ENCODE measurements around the gene ACTN2. TPM values are rescaled to one million over a fixed set of nuclear protein-coding genes. Genes with fewer than 3 reads are reported as not detected.
"Not testable (repeated sequence)": the region's sequence is repeated elsewhere in the genome, so short reads cannot be mapped to it uniquely, and the experiment has no call there.

ACTN2 gene
- polyA plus RNA-seq, result 1 to 10 TPM in 2 of 3 donors, under 1 TPM in 1; 0.40 to 1.9 (median 1.5) TPM

- WGBS, 3 donors, result 5 to 12% (median 6%) methylated on average over 48 to 93 of the region's 93 CpGs
- no peak within 1 kb of the TSS for H3K27ac ChIP-seq (ENCODE audit: low read depth, low read length)
Observed at GRCh38 chr1:236685917-236686814, at the start of gene ACTN2. Gene ACTN2, plus strand, starts transcription at chr1:236686499. Its CDS starts 175 bp downstream, at chr1:236686674.

- WGBS, 3 donors, result 86 to 88% (median 88%) methylated on average over 13 of the region's 13 CpGs
- no peak overlapping the region for H3K27ac ChIP-seq (ENCODE audit: low read depth, low read length)
Observed at GRCh38 chr1:236638945-236639344, 47.4 kb upstream of the ACTN2 start.

GRCh38 chr1:236639686-236640085, 46.6 kb upstream of the ACTN2 start:
- H3K27ac ChIP-seq (ENCODE audit: low read depth, low read length), result no peak overlapping the region
- WGBS, 3 donors, result 49 to 74% (median 64%) methylated on average over 4 of the region's 4 CpGs

- 81 to 89% (median 87%) methylated on average over 4 of the region's 4 CpGs for WGBS, 3 donors
- no peak overlapping the region for H3K27ac ChIP-seq (ENCODE audit: low read depth, low read length)
Observed at GRCh38 chr1:236642763-236643162, 43.5 kb upstream of the ACTN2 start.

GRCh38 chr1:236645016-236645680, 41.2 kb upstream of the ACTN2 start:
- H3K27ac ChIP-seq (ENCODE audit: low read depth, low read length), result no peak overlapping the region
- 80 to 86% (median 85%) methylated on average over 5 of the region's 5 CpGs for WGBS, 3 donors

GRCh38 chr1:236654511-236654910, 31.8 kb upstream of the ACTN2 start:
- H3K27ac ChIP-seq (ENCODE audit: low read depth, low read length), result no peak overlapping the region
- WGBS, 3 donors, result 60 to 76% (median 72%) methylated on average over 1 of the region's 1 CpG

- H3K27ac ChIP-seq (ENCODE audit: low read depth, low read length), result no peak overlapping the region
- WGBS, 3 donors, result 30 to 47% (median 36%) methylated on average over 5 of the region's 5 CpGs
Observed at GRCh38 chr1:236654957-236655356, 31.3 kb upstream of the ACTN2 start.

GRCh38 chr1:236657398-236657797, 28.9 kb upstream of the ACTN2 start:
- 92 to 93% (median 93%) methylated on average over 8 of the region's 8 CpGs for WGBS, 3 donors
- no peak overlapping the region for H3K27ac ChIP-seq (ENCODE audit: low read depth, low read length)

- H3K27ac ChIP-seq (ENCODE audit: low read depth, low read length), result no peak overlapping the region
- 74 to 86% (median 77%) methylated on average over 12 of the region's 12 CpGs for WGBS, 3 donors
Observed at GRCh38 chr1:236659792-236660587, 26.3 kb upstream of the ACTN2 start.

GRCh38 chr1:236663934-236664333, 22.4 kb upstream of the ACTN2 start:
- WGBS, 3 donors, result 53 to 88% (median 59%) methylated on average over 1 of the region's 1 CpG
- no peak overlapping the region for H3K27ac ChIP-seq (ENCODE audit: low read depth, low read length)

GRCh38 chr1:236668909-236669308, 17.4 kb upstream of the ACTN2 start:
- H3K27ac ChIP-seq (ENCODE audit: low read depth, low read length), result not testable (repeated sequence)
- 91 to 98% (median 93%) methylated on average over 5 of the region's 5 CpGs for WGBS, 3 donors

- no peak overlapping the region for H3K27ac ChIP-seq (ENCODE audit: low read depth, low read length)
- WGBS, 3 donors, result 42 to 74% (median 66%) methylated on average over 7 of the region's 7 CpGs
Observed at GRCh38 chr1:236670060-236670459, 16.2 kb upstream of the ACTN2 start.

- 52 to 79% (median 58%) methylated on average over 5 of the region's 5 CpGs for WGBS, 3 donors
- H3K27ac ChIP-seq (ENCODE audit: low read depth, low read length), result no peak overlapping the region
Observed at GRCh38 chr1:236673289-236673919, 12.9 kb upstream of the ACTN2 start.

- H3K27ac ChIP-seq (ENCODE audit: low read depth, low read length), result no peak overlapping the region
- WGBS, 3 donors, result 58 to 87% (median 84%) methylated on average over 3 of the region's 3 CpGs
Observed at GRCh38 chr1:236677641-236678235, 8.6 kb upstream of the ACTN2 start.

GRCh38 chr1:236681219-236681618, 5.1 kb upstream of the ACTN2 start:
- 26 to 67% (median 66%) methylated on average over 3 of the region's 3 CpGs for WGBS, 3 donors
- H3K27ac ChIP-seq (ENCODE audit: low read depth, low read length), result no peak overlapping the region

GRCh38 chr1:236685205-236685916, 938 bp upstream of the ACTN2 start:
- H3K27ac ChIP-seq (ENCODE audit: low read depth, low read length), result no peak overlapping the region
- WGBS, 3 donors, result 73 to 78% (median 75%) methylated on average over 12 of the region's 12 CpGs

GRCh38 chr1:236686815-236687160, 489 bp downstream of the ACTN2 start:
- 4 to 15% (median 10%) methylated on average over 25 to 31 of the region's 31 CpGs for WGBS, 3 donors
- no peak overlapping the region for H3K27ac ChIP-seq (ENCODE audit: low read depth, low read length)

All from adipose tissue (tissue), 3 donors.